Endodermal cell (in vitro differentiated cells): Measurements from ENCODE around the gene TGFBR3. TPM values are rescaled to one million over a fixed set of nuclear protein-coding genes. Genes with fewer than 3 reads are reported as not detected.
A peak's percentile ranks its signal among the peaks of the same experiment; 100 is the strongest.

Experiments used
- DNase-seq: peaks from one replicate; pipeline ENCODE4 v3.0.0-alpha.2; 2017
- H3K27ac ChIP-seq: 2 replicates; pipeline ENCODE4 v1.5.1; 2013; ENCODE audit warnings: mild to moderate bottlenecking, low read depth, low read length, moderate library complexity
- H3K27me3 ChIP-seq: 2 replicates; pipeline ENCODE4 v1.6.1; 2013; ENCODE audit warnings: mild to moderate bottlenecking, low read length, moderate library complexity; ENCODE audit not compliant: insufficient read depth, control insufficient read depth, poor library complexity, severe bottlenecking
- H3K36me3 ChIP-seq: 2 replicates; pipeline ENCODE4 v1.7.0; 2013; ENCODE audit warnings: mild to moderate bottlenecking, low read length, moderate library complexity; ENCODE audit not compliant: control insufficient read depth, insufficient read depth
- H3K4me1 ChIP-seq: one replicate; pipeline ENCODE4 v1.7.0; 2013; ENCODE audit warnings: low read length; ENCODE audit not compliant: control insufficient read depth, insufficient read depth
- H3K4me3 ChIP-seq: 2 replicates; pipeline ENCODE4 v1.5.1; 2013; ENCODE audit warnings: mild to moderate bottlenecking, low read length, moderate library complexity
- H3K9ac ChIP-seq: 2 replicates; pipeline ENCODE4 v1.6.1; 2013; ENCODE audit warnings: mild to moderate bottlenecking, low read length, moderate library complexity; ENCODE audit not compliant: poor library complexity, severe bottlenecking; ENCODE audit errors: extremely low read depth
- H3K9me3 ChIP-seq: 2 replicates; pipeline ENCODE4 v1.6.1; 2013; ENCODE audit warnings: mild to moderate bottlenecking, low read length, moderate library complexity; ENCODE audit not compliant: control insufficient read depth
- H3K27ac Mint-ChIP-seq: 2 replicates; pipeline ENCODE4 v1.8.0; 2020; ENCODE audit warnings: mixed read lengths
- H3K27me3 Mint-ChIP-seq: 2 replicates; pipeline ENCODE4 v1.8.0; 2021; ENCODE audit warnings: mild to moderate bottlenecking, mixed read lengths; ENCODE audit not compliant: insufficient read depth
- H3K36me3 Mint-ChIP-seq: 2 replicates; pipeline ENCODE4 v1.8.0; 2020; ENCODE audit warnings: low read depth, mixed read lengths
- H3K4me1 Mint-ChIP-seq: 2 replicates; pipeline ENCODE4 v1.8.0; 2020; ENCODE audit warnings: mixed read lengths
- H3K4me3 Mint-ChIP-seq: 2 replicates; pipeline ENCODE4 v1.8.0; 2020; ENCODE audit warnings: mild to moderate bottlenecking, moderate library complexity, mixed read lengths
- H3K9me3 Mint-ChIP-seq: 2 replicates; pipeline ENCODE4 v1.8.0; 2020; ENCODE audit warnings: mild to moderate bottlenecking, mixed read lengths
- WGBS, 2 experiments: methylation state at CpG; one replicate each; pipeline versions ENCODE4 v1.1.5 to v1.1.7; 2013; ENCODE audit warnings: missing lambda C conversion rate in 2 of 2, mixed read lengths in 1 of 2; ENCODE audit not compliant: insufficient coverage in 1 of 2, insufficient read length in 1 of 2; 5-methylcytosine and 5-hydroxymethylcytosine counted together
- total RNA-seq, 2 donors: library from RNA; stranded (reverse); fragmentation: NEBNext Ultra II Directional in 1 of 2; extraction: Animal tissue kit (Norgen Biotek cat#: 25700) in 1 of 2; gene quantifications; 2 replicates in 1 of 2; 3 replicates in 1 of 2; pipeline ENCODE4 v1.2.1, GENCODE V29; 2021
- TF ChIP-seq, protein P1 (sequence below): fragments of 200-600 bp; sonication (generic); conservative IDR thresholded peaks from 2 replicates; pipeline ENCODE4 v1.5.0; 2021; ENCODE audit warnings: antibody characterized with exemption, mild to moderate bottlenecking

The TGFBR3 gene
- total RNA-seq, 2 donors from 2014 or later = 8.1 to 8.5 TPM

GRCh38 chr1:91774520-91775203, 111.3 kb downstream of the TGFBR3 start:
- H3K4me1 ChIP-seq = peaks cover 3% of the 10 kb centered on the region
- H3K36me3 ChIP-seq = no peaks in the 10 kb centered on the region
- peaks cover 49% of the 10 kb centered on the region for H3K4me1 Mint-ChIP-seq
- no peaks in the 10 kb centered on the region for H3K9me3 ChIP-seq
- no peak overlapping the region for H3K27ac ChIP-seq
- H3K27ac Mint-ChIP-seq = no peak overlapping the region
- H3K9ac ChIP-seq = no peak overlapping the region
- TF ChIP-seq, protein P1, sequence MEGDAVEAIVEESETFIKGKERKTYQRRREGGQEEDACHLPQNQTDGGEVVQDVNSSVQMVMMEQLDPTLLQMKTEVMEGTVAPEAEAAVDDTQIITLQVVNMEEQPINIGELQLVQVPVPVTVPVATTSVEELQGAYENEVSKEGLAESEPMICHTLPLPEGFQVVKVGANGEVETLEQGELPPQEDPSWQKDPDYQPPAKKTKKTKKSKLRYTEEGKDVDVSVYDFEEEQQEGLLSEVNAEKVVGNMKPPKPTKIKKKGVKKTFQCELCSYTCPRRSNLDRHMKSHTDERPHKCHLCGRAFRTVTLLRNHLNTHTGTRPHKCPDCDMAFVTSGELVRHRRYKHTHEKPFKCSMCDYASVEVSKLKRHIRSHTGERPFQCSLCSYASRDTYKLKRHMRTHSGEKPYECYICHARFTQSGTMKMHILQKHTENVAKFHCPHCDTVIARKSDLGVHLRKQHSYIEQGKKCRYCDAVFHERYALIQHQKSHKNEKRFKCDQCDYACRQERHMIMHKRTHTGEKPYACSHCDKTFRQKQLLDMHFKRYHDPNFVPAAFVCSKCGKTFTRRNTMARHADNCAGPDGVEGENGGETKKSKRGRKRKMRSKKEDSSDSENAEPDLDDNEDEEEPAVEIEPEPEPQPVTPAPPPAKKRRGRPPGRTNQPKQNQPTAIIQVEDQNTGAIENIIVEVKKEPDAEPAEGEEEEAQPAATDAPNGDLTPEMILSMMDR = no peak
- H3K27me3 Mint-ChIP-seq = peaks cover 11% of the 10 kb centered on the region
- DNase-seq = no peak
- WGBS, 2 experiments = 86 to 97% methylated on average over 7 of the region's 7 CpGs
- no peaks in the 10 kb centered on the region for H3K36me3 Mint-ChIP-seq
- H3K4me3 Mint-ChIP-seq = no peak overlapping the region
- H3K4me3 ChIP-seq = no peak overlapping the region
- H3K27me3 ChIP-seq = no peaks in the 10 kb centered on the region
- H3K9me3 Mint-ChIP-seq = peaks cover 3% of the 10 kb centered on the region

- Histone ChIP-seq H3K4me1 (no peaks in the 10 kb centered on the region), H3K9ac (no peak overlapping the region), H3K36me3 (no peaks in the 10 kb centered on the region), H3K9me3 (no peaks in the 10 kb centered on the region), H3K27me3 (no peaks in the 10 kb centered on the region), H3K27ac (no peak overlapping the region), H3K4me3 (no peak overlapping the region)
- H3K27me3 Mint-ChIP-seq = peaks cover 21% of the 10 kb centered on the region
- 95 to 100% methylated on average over 2 of the region's 2 CpGs for WGBS, 2 experiments
- H3K4me1 Mint-ChIP-seq = peaks cover 29% of the 10 kb centered on the region
- TF ChIP-seq, protein P1 = no peak
- no peaks in the 10 kb centered on the region for H3K36me3 Mint-ChIP-seq
- H3K9me3 Mint-ChIP-seq = peaks cover 3% of the 10 kb centered on the region
- H3K27ac Mint-ChIP-seq = no peak overlapping the region
- H3K4me3 Mint-ChIP-seq = no peak overlapping the region
- DNase-seq = no peak
Measured at GRCh38 chr1:91771717-91772116, 114.2 kb downstream of the TGFBR3 start.

- peaks cover 3% of the 10 kb centered on the region for H3K9me3 Mint-ChIP-seq
- Histone ChIP-seq H3K36me3 (no peaks in the 10 kb centered on the region), H3K27me3 (no peaks in the 10 kb centered on the region), H3K4me3 (peak overlapping the region; percentile 32), H3K27ac (no peak overlapping the region), H3K9ac (no peak overlapping the region), H3K4me1 (no peaks in the 10 kb centered on the region), H3K9me3 (no peaks in the 10 kb centered on the region)
- DNase-seq = no peak
- no peak overlapping the region for H3K4me3 Mint-ChIP-seq
- peaks cover 21% of the 10 kb centered on the region for H3K27me3 Mint-ChIP-seq
- TF ChIP-seq, protein P1 = no peak
- 78 to 80% methylated on average over 3 to 4 of the region's 4 CpGs for WGBS, 2 experiments
- no peak overlapping the region for H3K27ac Mint-ChIP-seq
- H3K36me3 Mint-ChIP-seq = no peaks in the 10 kb centered on the region
- peaks cover 29% of the 10 kb centered on the region for H3K4me1 Mint-ChIP-seq
Measured at GRCh38 chr1:91770667-91771268, 115.2 kb downstream of the TGFBR3 start.
